ENCODE data around the gene LMO1. TPM values are rescaled to one million over a fixed set of nuclear protein-coding genes. Genes with fewer than 3 reads are reported as not detected.

LMO1 gene
- total RNA-seq, 3 donors from 2014 or later (not counting 1 experiment from before 2014, with no cell fraction given) = not detected

DNA sequence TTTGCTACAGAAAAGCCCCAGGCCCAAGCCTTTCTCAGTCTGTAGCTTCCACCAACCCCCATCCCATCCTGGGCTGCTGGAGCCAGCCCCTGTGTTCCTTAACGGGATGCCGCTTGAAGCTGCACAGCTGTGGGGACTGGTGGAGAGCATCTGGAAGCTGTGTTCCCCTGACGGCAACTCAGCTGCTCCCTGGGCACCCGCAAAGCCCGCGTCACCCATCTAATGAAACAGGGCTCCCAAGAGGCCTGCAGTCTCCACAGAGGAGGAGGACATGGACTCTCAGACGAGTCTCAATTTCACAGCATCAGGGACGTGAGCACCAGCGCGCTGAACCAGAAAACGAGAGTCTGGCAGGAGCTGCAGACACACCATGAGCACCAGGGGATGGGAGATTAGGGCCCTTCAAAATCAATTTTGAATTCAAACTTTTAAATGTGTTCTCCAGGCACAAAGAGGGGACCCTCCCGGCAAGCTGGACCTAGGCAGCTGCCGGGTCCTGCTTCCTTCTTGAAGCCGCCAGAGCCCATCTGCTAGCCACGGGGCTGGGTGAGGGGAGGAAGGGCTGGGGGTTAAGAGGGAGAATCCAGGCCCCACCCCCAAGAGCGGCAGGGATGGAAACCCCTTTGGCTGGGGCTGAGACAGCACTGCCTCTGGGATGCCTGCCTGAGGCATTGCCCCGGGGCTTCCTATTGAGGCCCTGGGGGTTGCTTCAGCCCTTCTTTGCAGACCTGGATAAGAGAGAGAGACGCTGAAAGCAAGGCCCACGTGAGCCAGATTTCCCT, 21.0 kb downstream of the LMO1 start:
- no peak for TF ChIP-seq CTCF (IDR thresholded peaks at IDR 0.05)
- Histone ChIP-seq H3K27ac (ENCODE audit: low read length) (no peak overlapping the region), H3K9me3 (ENCODE audit: control insufficient read depth, insufficient read depth, low read length) (no peaks in the 10 kb centered on the region), H3K36me3 (ENCODE audit: control insufficient read depth, insufficient read depth, low read length) (no peaks in the 10 kb centered on the region), H3K27me3 (ENCODE audit: control insufficient read depth, insufficient read depth, low read length) (no peaks in the 10 kb centered on the region), H3K4me1 (ENCODE audit: control insufficient read depth, insufficient read depth, low read length) (no peaks in the 10 kb centered on the region), H3K4me3 (ENCODE audit: low read length) (no peak overlapping the region)
- Mint-ChIP-seq H3K9me3 (no peaks in the 10 kb centered on the region), H3K27ac (no peak overlapping the region), H3K4me1 (no peaks in the 10 kb centered on the region), H3K27me3 (ENCODE audit: low read depth in 2 of 2) (peaks cover 7 to 16% of the 10 kb centered on the region in 2 donors), H3K36me3 (no peaks in the 10 kb centered on the region), H3K4me3 (no peak overlapping the region)
- no peak for ATAC-seq
- DNase-seq = no peak
- intact Hi-C loops (cut with micrococcal nuclease) = no loop called here
- 79% methylated on average over 19 of the region's 19 CpGs for WGBS (ENCODE audit: insufficient coverage)

- H3K27me3 Mint-ChIP-seq (ENCODE audit: low read depth in 2 of 2) = peaks cover 7 to 14% of the 10 kb centered on the region in 2 donors
- WGBS (ENCODE audit: insufficient coverage) = 83% methylated on average over 3 of the region's 3 CpGs
- DNase-seq (no peak), ATAC-seq (no peak)
- intact Hi-C loops (cut with micrococcal nuclease) = no loop called here
- H3K4me3 Mint-ChIP-seq = no peak overlapping the region
- Histone ChIP-seq H3K4me3 (ENCODE audit: low read length) (no peak overlapping the region), H3K36me3 (ENCODE audit: control insufficient read depth, insufficient read depth, low read length) (no peaks in the 10 kb centered on the region), H3K27me3 (ENCODE audit: control insufficient read depth, insufficient read depth, low read length) (no peaks in the 10 kb centered on the region), H3K27ac (ENCODE audit: low read length) (no peak overlapping the region), H3K4me1 (ENCODE audit: control insufficient read depth, insufficient read depth, low read length) (no peaks in the 10 kb centered on the region), H3K9me3 (ENCODE audit: control insufficient read depth, insufficient read depth, low read length) (no peaks in the 10 kb centered on the region)
- H3K4me1 Mint-ChIP-seq = no peaks in the 10 kb centered on the region
- TF ChIP-seq CTCF (IDR thresholded peaks at IDR 0.05) = no peak
- H3K36me3 Mint-ChIP-seq = no peaks in the 10 kb centered on the region
- no peak overlapping the region for H3K27ac Mint-ChIP-seq
- H3K9me3 Mint-ChIP-seq = no peaks in the 10 kb centered on the region
Observed at GRCh38 chr11:8242118-8242475, 21.6 kb downstream of the LMO1 start.

DNA sequence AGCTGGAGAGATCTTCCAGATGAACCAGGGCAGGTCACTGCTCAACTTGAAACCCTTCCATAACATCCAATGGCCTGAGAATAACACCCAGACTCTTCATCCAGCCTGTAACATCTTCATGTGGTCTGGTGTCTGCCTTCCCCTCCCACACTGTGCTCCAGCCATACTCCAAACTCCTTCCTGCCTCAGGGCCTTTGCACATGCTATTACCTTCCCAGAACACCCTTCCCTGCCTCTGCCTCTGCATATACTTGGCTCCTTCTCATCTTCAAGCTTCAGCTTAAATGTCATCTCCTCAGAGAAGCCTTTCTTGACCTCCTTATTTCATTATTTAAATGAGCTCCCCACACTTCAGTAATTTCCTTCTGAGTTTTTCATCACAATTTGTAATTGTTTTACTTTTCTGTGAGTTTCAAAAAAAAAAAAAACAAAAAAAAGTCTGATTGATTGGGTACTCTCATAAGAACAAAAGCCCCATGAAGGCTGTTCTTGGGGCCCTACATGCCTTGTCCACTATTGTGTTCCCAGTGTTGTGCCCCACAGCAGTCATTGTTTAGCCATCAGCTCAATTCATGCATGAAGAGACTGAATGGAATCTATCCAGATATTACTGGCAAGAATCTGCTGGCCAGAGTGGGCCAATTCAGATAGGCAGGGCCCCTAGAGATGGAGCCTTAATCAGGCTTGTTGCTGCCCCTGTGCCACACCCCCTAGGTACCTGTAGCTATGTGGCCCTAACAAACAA, 22.1 kb downstream of the LMO1 start:
- H3K27ac Mint-ChIP-seq = no peak overlapping the region
- intact Hi-C loops (cut with micrococcal nuclease) = no loop called here

More for the DNA sequence above, 22.1 kb downstream of the LMO1 start:
- H3K4me3 ChIP-seq (ENCODE audit: low read length) = no peak overlapping the region
- H3K9me3 Mint-ChIP-seq = no peaks in the 10 kb centered on the region
- H3K36me3 ChIP-seq (ENCODE audit: control insufficient read depth, insufficient read depth, low read length) = no peaks in the 10 kb centered on the region
- H3K27me3 Mint-ChIP-seq (ENCODE audit: low read depth in 2 of 2) = peaks cover 4 to 9% of the 10 kb centered on the region in 2 donors
- H3K4me3 Mint-ChIP-seq = no peak overlapping the region
- no peaks in the 10 kb centered on the region for H3K36me3 Mint-ChIP-seq
- H3K27me3 ChIP-seq (ENCODE audit: control insufficient read depth, insufficient read depth, low read length) = no peaks in the 10 kb centered on the region
- no peak for TF ChIP-seq CTCF (IDR thresholded peaks at IDR 0.05)
- H3K4me1 Mint-ChIP-seq = no peaks in the 10 kb centered on the region
- H3K27ac ChIP-seq (ENCODE audit: low read length) = no peak overlapping the region
- H3K4me1 ChIP-seq (ENCODE audit: control insufficient read depth, insufficient read depth, low read length) = no peaks in the 10 kb centered on the region
- H3K9me3 ChIP-seq (ENCODE audit: control insufficient read depth, insufficient read depth, low read length) = no peaks in the 10 kb centered on the region
- no peak for ATAC-seq
- no peak for DNase-seq
